SK-N-SH treated with all-trans-retinoic acid at 6 μM for 48 hours (cell line): ENCODE results near the gene LPAR3.

ENCODE experiments used
- ATAC-seq: fragments of 200-7000 bp; cut with Tn5 transposase; 3 replicates; pipeline ENCODE4 v1.9.1; 2020; ENCODE audit warnings: mild to moderate bottlenecking, moderate library complexity
- ARNTL ChIP-seq: fragments of 450-650 bp; formaldehyde crosslinking; IDR thresholded peaks from 2 replicates; pipeline ENCODE4 v1.5.0; 2020; ENCODE audit warnings: low read depth, mild to moderate bottlenecking, moderate library complexity, borderline replicate concordance
- CREB5 ChIP-seq: fragments of 250-450 bp; sonication (Bioruptor Pico); IDR thresholded peaks from 2 replicates; pipeline ENCODE4 v1.5.1; 2020; ENCODE audit warnings: low read depth, mild to moderate bottlenecking, moderate library complexity
- CSDC2 ChIP-seq: fragments of 250-450 bp; sonication (Bioruptor Pico); IDR thresholded peaks from 2 replicates; pipeline ENCODE4 v1.5.0; 2020; ENCODE audit warnings: mild to moderate bottlenecking, moderate library complexity
- CSRNP3 ChIP-seq: fragments of 250-450 bp; sonication (Bioruptor Pico); IDR thresholded peaks from 2 replicates; pipeline ENCODE4 v1.5.1; 2021; ENCODE audit warnings: mild to moderate bottlenecking, moderate library complexity
- GLIS3 ChIP-seq: fragments of 250-450 bp; sonication (Bioruptor Pico); IDR thresholded peaks from 2 replicates; pipeline ENCODE4 v1.5.0; 2020; ENCODE audit warnings: mild to moderate bottlenecking, moderate library complexity
- ISL1 ChIP-seq: fragments of 250-450 bp; sonication (Bioruptor Pico); IDR thresholded peaks from 2 replicates; pipeline ENCODE4 v2.1.2; 2022; ENCODE audit warnings: mild to moderate bottlenecking, moderate library complexity
- OSR1 ChIP-seq: fragments of 250-450 bp; sonication (Bioruptor Pico); IDR thresholded peaks from 2 replicates; pipeline ENCODE4 v1.8.0; 2022; ENCODE audit warnings: moderate library complexity, mild to moderate bottlenecking, inconsistent platforms
- PATZ1 ChIP-seq: fragments of 250-450 bp; sonication (Bioruptor Pico); IDR thresholded peaks from 2 replicates; pipeline ENCODE4 v1.8.0; 2020; ENCODE audit warnings: mild to moderate bottlenecking, moderate library complexity, borderline replicate concordance
- POU6F1 ChIP-seq: fragments of 250-450 bp; sonication (Bioruptor Pico); IDR thresholded peaks from 2 replicates; pipeline ENCODE4 v1.8.0; 2021; ENCODE audit warnings: low read depth, mild to moderate bottlenecking, moderate library complexity, borderline replicate concordance
- PPARA ChIP-seq: fragments of 250-450 bp; sonication (Bioruptor Pico); IDR thresholded peaks from 2 replicates; pipeline ENCODE4 v1.5.0; 2020; ENCODE audit warnings: mild to moderate bottlenecking, borderline replicate concordance
- RARB ChIP-seq: fragments of 250-450 bp; sonication (Bioruptor Pico); IDR thresholded peaks from 2 replicates; pipeline ENCODE4 v1.8.0; 2021; ENCODE audit warnings: mild to moderate bottlenecking, moderate library complexity
- SNAI2 ChIP-seq: fragments of 250-450 bp; sonication (Bioruptor Pico); IDR thresholded peaks from 2 replicates; pipeline ENCODE4 v1.5.0; 2020; ENCODE audit warnings: mild to moderate bottlenecking, moderate library complexity
- TCF4 ChIP-seq: fragments of 250-450 bp; sonication (Bioruptor Pico); IDR thresholded peaks from 2 replicates; pipeline ENCODE4 v1.8.0; 2021; ENCODE audit warnings: mild to moderate bottlenecking, moderate library complexity, borderline replicate concordance
- TOX ChIP-seq: fragments of 250-450 bp; sonication (Bioruptor Pico); IDR thresholded peaks from 2 replicates; pipeline ENCODE4 v1.8.0; 2021; ENCODE audit warnings: mild to moderate bottlenecking, moderate library complexity, borderline replicate concordance
- TSHZ2 ChIP-seq: fragments of 250-450 bp; sonication (Bioruptor Pico); IDR thresholded peaks from 2 replicates; pipeline ENCODE4 v1.5.0; 2020; ENCODE audit warnings: mild to moderate bottlenecking, moderate library complexity
- ZC3H10 ChIP-seq: fragments of 250-450 bp; sonication (Bioruptor Pico); IDR thresholded peaks from 2 replicates; pipeline ENCODE4 v1.5.1; 2021; ENCODE audit warnings: mild to moderate bottlenecking, moderate library complexity
- ZFP3 ChIP-seq: fragments of 250-450 bp; sonication (Bioruptor Pico); IDR thresholded peaks from 2 replicates; pipeline ENCODE4 v1.5.0; 2020; ENCODE audit warnings: mild to moderate bottlenecking, moderate library complexity
- ZFP30 ChIP-seq: fragments of 450-650 bp; formaldehyde crosslinking; IDR thresholded peaks from 2 replicates; pipeline ENCODE4 v1.5.0; 2022; ENCODE audit warnings: mild to moderate bottlenecking, moderate library complexity
- ZNF565 ChIP-seq: fragments of 450-650 bp; formaldehyde crosslinking; conservative IDR thresholded peaks from 2 replicates; pipeline ENCODE4 v1.5.0; 2020; ENCODE audit warnings: low read depth, mild to moderate bottlenecking, moderate library complexity
- ZNF70 ChIP-seq: fragments of 450-650 bp; formaldehyde crosslinking; IDR thresholded peaks from 2 replicates; pipeline ENCODE4 v1.5.0; 2020; ENCODE audit warnings: mild to moderate bottlenecking, moderate library complexity
- ZNF8 ChIP-seq: fragments of 450-650 bp; formaldehyde crosslinking; IDR thresholded peaks from 2 replicates; pipeline ENCODE4 v1.5.0; 2020; ENCODE audit warnings: mild to moderate bottlenecking, moderate library complexity

The LPAR3 gene

GRCh38 chr1:84861516-84861915, 31.5 kb downstream of the LPAR3 start:
- ATAC-seq = no peak

GRCh38 chr1:84859866-84860265, 33.1 kb downstream of the LPAR3 start:
- ATAC-seq = no peak
- TF ChIP-seq POU6F1 (CRISPR knock-in tag) (no peak), GLIS3 (CRISPR knock-in tag) (no peak), OSR1 (CRISPR knock-in tag) (no peak), ZC3H10 (CRISPR knock-in tag) (no peak), CSRNP3 (CRISPR knock-in tag) (no peak)

More at GRCh38 chr1:84861516-84861915, 31.5 kb downstream of the LPAR3 start:
- TF ChIP-seq TCF4 (CRISPR knock-in tag) (no peak), PATZ1 (CRISPR knock-in tag) (no peak), TOX (CRISPR knock-in tag) (no peak), ZFP30 (CRISPR knock-in tag) (no peak), ZC3H10 (CRISPR knock-in tag) (no peak), SNAI2 (CRISPR knock-in tag) (no peak), ZNF8 (CRISPR knock-in tag) (no peak), GLIS3 (CRISPR knock-in tag) (no peak), ZNF565 (CRISPR knock-in tag) (no peak), ZNF70 (CRISPR knock-in tag) (no peak), CREB5 (CRISPR knock-in tag) (no peak), CSDC2 (CRISPR knock-in tag) (no peak), ZFP3 (CRISPR knock-in tag) (no peak), OSR1 (CRISPR knock-in tag) (no peak), TSHZ2 (no peak), ISL1 (CRISPR knock-in tag) (no peak), PPARA (no peak), RARB (no peak)

- TF ChIP-seq ZNF565 (CRISPR knock-in tag) = no peak
- TF ChIP-seq GLIS3 (CRISPR knock-in tag) = no peak
- TF ChIP-seq TCF4 (CRISPR knock-in tag) = no peak
- TF ChIP-seq, all 23 proteins: peak for 0
- ATAC-seq = no peak
Measured at GRCh38 chr1:84857906-84858305, 35.1 kb downstream of the LPAR3 start.

- ATAC-seq = no peak
- TF ChIP-seq ZFP3 (CRISPR knock-in tag) (no peak), SNAI2 (CRISPR knock-in tag) (no peak), GLIS3 (CRISPR knock-in tag) (no peak), ZNF70 (CRISPR knock-in tag) (no peak), POU6F1 (CRISPR knock-in tag) (no peak), TCF4 (CRISPR knock-in tag) (no peak), ZC3H10 (CRISPR knock-in tag) (no peak), ARNTL (no peak), CREB5 (CRISPR knock-in tag) (no peak), ZNF8 (CRISPR knock-in tag) (no peak), CSRNP3 (CRISPR knock-in tag) (no peak), CSDC2 (CRISPR knock-in tag) (no peak), OSR1 (CRISPR knock-in tag) (no peak)
Measured at GRCh38 chr1:84856726-84857270, 36.2 kb downstream of the LPAR3 start.
